GM15510 (cell line): Measurements from ENCODE around the gene FGF11.

Experiments used
- POLR2A ChIP-seq: IDR thresholded peaks from 3 replicates; pipeline ENCODE4 v1.6.1; 2011; ENCODE audit warnings: borderline replicate concordance; ENCODE audit not compliant: insufficient read length; ENCODE audit errors: extremely low read depth

The FGF11 gene

DNA sequence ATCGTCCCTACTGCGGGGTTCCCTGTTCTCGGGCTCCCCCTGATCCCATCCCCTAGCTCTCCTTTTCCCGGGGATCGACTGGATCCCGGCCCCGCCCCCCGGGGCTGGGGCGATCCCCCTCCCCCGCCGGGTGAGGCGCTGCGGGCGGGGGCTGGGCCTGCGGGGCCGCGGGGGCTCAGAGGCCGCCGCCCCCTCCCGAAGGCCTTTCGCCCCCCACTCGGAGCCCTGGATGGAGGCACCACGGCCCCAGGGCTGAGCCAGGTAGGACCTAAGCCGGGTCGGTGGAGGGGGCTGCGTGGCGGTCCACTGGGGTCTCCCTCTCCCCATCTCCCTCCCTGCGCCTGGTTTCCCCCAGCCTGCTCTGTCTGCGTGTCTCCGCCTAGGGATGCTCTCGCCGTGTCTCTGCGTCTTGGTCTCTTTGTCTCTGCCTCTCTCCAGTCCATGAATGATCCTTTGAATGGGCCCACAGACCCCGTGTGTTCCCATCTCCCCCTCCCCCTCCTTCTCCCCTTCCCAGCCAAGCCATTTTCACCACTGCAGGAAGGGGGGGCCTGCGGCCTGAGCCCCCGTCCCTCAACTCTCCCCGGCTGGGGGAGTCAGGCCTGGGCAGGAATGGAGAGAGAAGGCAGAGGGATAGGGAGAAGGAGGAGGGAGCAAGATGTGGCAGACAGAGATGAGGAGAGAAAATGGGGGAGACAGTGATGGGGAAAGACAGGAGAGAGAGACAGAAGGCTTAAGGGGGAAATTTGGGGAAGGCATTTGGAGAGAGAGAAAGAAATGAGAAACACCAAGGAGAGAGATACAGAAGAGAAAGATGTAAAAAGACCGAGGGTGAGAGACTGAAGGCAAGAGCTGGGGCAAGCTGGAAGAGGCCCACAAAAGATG lies 33.7 kb upstream of the FGF11 start:
- no peak for TF ChIP-seq POLR2A

DNA sequence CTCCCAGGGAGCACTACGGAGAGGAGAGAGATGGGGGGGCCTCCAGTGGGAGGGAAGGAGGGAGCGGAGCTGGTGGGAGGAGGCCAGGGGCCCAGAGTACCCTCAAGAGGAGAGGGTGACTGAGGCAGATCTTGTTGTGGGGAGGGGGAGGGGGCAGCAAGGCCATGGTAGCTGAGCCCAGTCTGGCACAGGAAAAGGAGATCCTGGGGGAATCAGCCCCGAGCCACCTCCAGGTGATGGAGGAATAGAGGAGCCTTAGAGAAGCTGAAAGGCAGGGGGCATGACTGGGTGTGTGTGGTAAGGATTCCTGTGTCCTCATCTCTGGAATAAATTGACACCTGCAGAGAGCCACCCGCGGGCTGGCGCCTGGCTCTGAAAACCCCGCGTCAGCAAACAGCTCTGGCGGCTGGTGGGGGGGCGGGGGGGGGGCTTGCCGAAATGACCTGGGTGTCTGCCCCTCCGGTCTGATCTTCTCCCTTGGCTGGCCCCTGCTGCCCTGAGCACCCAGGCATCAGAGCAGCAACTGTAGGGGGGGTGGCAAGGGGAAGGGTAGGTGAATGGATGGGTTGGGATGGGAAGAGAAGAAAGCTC lies 33.0 kb upstream of the FGF11 start:
- no peak for TF ChIP-seq POLR2A

DNA sequence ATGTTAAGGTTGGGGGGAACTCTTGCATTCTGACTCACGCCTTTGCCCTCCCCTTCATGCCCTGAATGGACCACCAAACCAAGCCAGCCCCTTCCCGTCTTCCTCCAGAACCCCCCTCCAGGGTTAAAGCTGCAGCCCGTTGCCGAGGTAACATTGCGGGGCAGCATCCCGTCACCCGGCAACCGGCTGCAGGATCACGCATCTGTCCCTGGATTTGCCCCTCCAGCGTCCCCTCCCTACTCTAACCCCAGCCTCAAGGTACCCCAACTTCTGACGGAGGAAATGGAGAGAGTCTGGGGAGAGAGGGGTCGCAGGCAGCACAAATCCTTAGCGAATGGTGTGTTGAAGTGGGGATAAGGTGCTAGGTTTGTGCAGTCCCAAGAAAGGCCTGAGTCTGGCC lies 32.2 kb upstream of the FGF11 start:
- no peak for TF ChIP-seq POLR2A

GRCh38 chr17:7407485-7408251 lies 31.6 kb upstream of the FGF11 start, which contains the start of gene NLGN2:
NLGN2 (plus strand) TSS chr17:7407845; CDS start chr17:7408256, 411 bp downstream.
- TF ChIP-seq POLR2A: no peak

- no peak for TF ChIP-seq POLR2A
These were observed 31.0 kb upstream of the FGF11 start for GRCh38 chr17:7408252-7408727.

- TF ChIP-seq POLR2A: no peak
These were observed 30.4 kb upstream of the FGF11 start for GRCh38 chr17:7408863-7409262.

- no peak for TF ChIP-seq POLR2A
These were observed 29.6 kb upstream of the FGF11 start for GRCh38 chr17:7409716-7410115.

- TF ChIP-seq POLR2A: no peak
These were observed 28.5 kb upstream of the FGF11 start for GRCh38 chr17:7410634-7411426.

GRCh38 chr17:7411427-7411750 lies 27.9 kb upstream of the FGF11 start:
- TF ChIP-seq POLR2A: no peak

DNA sequence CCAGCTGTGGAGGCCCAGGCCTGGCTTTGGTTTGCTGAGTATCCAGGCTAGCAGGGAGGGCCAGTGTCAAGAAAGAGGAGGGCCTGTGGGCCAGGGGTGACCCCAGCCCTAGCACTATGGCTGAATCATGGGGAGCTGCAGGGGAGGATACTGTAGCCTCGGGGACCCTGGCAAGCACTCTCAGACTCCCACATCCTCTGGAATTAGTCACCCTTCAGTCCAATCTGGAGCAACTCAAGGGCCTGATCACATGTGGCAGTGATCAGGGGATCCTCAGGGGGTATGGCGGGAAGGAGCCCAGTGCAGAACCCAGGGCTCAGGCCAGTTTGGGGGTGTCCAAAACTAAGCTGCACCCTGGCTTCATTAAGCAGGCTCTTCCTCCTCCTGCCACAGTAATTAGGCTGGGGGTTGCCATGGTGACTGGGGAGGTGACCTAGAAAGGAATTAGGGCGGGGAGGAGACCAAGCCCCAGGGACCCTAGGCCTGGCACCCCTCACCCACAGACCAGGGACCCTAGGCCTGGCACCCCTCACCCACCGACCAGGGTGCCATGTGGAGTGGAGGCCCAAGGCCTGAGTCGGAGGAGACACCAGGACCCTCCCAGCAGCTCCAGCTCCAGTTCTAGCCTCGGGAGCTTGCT lies 25.8 kb upstream of the FGF11 start:
- no peak for TF ChIP-seq POLR2A

DNA sequence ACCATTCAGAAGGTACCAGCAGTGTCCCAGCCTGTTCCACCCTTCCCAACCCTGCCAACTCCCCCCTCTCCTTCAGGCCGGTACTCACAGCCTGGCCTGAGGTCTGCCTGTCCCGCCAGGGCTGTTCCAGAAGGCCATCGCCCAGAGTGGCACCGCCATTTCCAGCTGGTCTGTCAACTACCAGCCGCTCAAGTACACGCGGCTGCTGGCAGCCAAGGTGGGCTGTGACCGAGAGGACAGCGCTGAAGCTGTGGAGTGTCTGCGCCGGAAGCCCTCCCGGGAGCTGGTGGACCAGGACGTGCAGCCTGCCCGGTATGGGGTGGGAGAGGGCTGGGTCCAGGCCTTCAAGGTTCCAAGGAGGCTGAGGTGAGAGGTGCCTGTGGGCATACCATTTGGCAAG lies 24.5 kb upstream of the FGF11 start:
- no peak for TF ChIP-seq POLR2A

- no peak for TF ChIP-seq POLR2A
These were observed 23.5 kb upstream of the FGF11 start for GRCh38 chr17:7415784-7416183.

DNA sequence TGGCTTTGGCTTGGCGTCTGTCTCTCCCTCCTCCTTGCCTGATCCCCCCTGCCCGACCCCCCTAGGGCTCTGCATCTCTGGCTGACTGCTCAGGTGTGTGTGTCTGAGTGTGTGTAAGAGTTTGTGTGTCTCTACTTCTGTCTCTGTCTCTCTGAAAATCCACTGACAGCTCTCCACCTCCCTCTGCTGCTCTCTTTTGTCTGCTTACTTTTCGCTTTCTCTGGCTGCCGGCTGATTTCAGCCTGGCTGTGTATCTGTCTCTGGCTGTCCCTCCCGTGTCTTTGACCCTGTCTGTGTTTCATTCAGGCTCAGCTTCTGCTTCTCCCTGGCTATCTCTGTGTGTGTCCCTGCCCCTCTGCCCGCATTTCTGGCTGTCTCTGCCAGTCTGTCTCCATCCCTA lies 23.0 kb upstream of the FGF11 start:
- TF ChIP-seq POLR2A: no peak

DNA sequence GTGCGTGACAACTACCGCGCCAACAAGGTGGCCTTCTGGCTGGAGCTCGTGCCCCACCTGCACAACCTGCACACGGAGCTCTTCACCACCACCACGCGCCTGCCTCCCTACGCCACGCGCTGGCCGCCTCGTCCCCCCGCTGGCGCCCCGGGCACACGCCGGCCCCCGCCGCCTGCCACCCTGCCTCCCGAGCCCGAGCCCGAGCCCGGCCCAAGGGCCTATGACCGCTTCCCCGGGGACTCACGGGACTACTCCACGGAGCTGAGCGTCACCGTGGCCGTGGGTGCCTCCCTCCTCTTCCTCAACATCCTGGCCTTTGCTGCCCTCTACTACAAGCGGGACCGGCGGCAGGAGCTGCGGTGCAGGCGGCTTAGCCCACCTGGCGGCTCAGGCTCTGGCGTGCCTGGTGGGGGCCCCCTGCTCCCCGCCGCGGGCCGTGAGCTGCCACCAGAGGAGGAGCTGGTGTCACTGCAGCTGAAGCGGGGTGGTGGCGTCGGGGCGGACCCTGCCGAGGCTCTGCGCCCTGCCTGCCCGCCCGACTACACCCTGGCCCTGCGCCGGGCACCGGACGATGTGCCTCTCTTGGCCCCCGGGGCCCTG lies 22.2 kb upstream of the FGF11 start:
- no peak for TF ChIP-seq POLR2A
